Transverse colon (tissue), 4 donors: Measurements from ENCODE around the gene PKNOX1. TPM values are rescaled to one million over a fixed set of nuclear protein-coding genes. Genes with fewer than 3 reads are reported as not detected.

ENCODE experiments used
- DNase-seq: peaks from one replicate; pipeline ENCODE4 v3.0.0-alpha.2; 2019
- H3K27ac ChIP-seq, 4 donors: fragments of 200-600 bp; sonication (generic); 2 replicates each; pipeline ENCODE4 v1.5.1; 2016 to 2018; ENCODE audit warnings: inconsistent platforms in 4 of 4
- H3K27me3 ChIP-seq: fragments of 200-600 bp; sonication (generic); 2 replicates; pipeline ENCODE4 v1.5.1; 2017; ENCODE audit warnings: inconsistent platforms
- H3K36me3 ChIP-seq, 4 donors: fragments of 200-600 bp; sonication (generic); 2 replicates each; pipeline ENCODE4 v1.5.1; 2017 to 2019; ENCODE audit warnings: inconsistent platforms in 4 of 4
- H3K4me1 ChIP-seq, 4 donors: fragments of 200-600 bp; sonication (generic); 2 replicates each; pipeline ENCODE4 v1.5.1; 2017 to 2020; ENCODE audit warnings: inconsistent platforms in 4 of 4
- H3K4me3 ChIP-seq, 4 donors: fragments of 200-600 bp; sonication (generic); 1 replicate in 1 of 4; 2 replicates in 3 of 4; pipeline versions ENCODE4 v1.5.1 to v1.6.1; 2017 to 2019; ENCODE audit warnings: inconsistent platforms in 4 of 4
- H3K9me3 ChIP-seq, 2 donors: fragments of 200-600 bp; sonication (generic); 2 replicates each; pipeline ENCODE4 v1.5.1; 2017 to 2019; ENCODE audit warnings: inconsistent platforms in 2 of 2
- EP300 ChIP-seq: sonication (generic); formaldehyde crosslinking; IDR thresholded peaks from one replicate; pipeline ENCODE4 v1.6.1; 2017; ENCODE audit warnings: antibody characterized with exemption, low read depth
- POLR2A ChIP-seq: fragments of 450-650 bp; IDR thresholded peaks from one replicate; pipeline ENCODE4 v1.6.1; 2016; ENCODE audit warnings: antibody characterized with exemption, mild to moderate bottlenecking, moderate library complexity
- POLR2AphosphoS5 ChIP-seq, 3 donors: sonication (generic); formaldehyde crosslinking; IDR thresholded peaks; one replicate each; pipeline ENCODE4 v1.6.1; 2016; ENCODE audit warnings: antibody characterized with exemption in 3 of 3
- WGBS, 2 donors: methylation state at CpG; one replicate each; pipeline ENCODE4 v1.1.5; 2018; ENCODE audit warnings: low coverage in 1 of 2; 5-methylcytosine and 5-hydroxymethylcytosine counted together
- in situ Hi-C, 4 donors: fragments of 200-750 bp; cut with MboI; loops; one replicate each; pipeline versions ENCODE4 v1.15.0 to v1.15.1; 2017; ENCODE audit warnings: low sequenced_read_pairs in 3 of 4, low pct_ligation_motif_present in 1 of 4, low pct_unique_long_range_greater_than_20kb in 1 of 4
- intact Hi-C: fragments of 100-400 bp; cut with DNase I; formaldehyde crosslinking; loops from one replicate; pipeline ENCODE4 v1.15.1; 2023; ENCODE audit warnings: low total_unique reads
- total RNA-seq, 4 donors: library from RNA; depleted of rRNA; stranded (reverse); fragments of >200 nt; gene quantifications; one replicate each; pipeline ENCODE4 v1.1.0, GENCODE V29; 2016
- TF ChIP-seq, protein P1 (sequence below), 5 experiments: fragments of 200-600 bp in 3 of 5; fragments of 450-650 bp in 2 of 5; sonication (generic) in 3 of 5; IDR thresholded peaks; 1 replicate in 2 of 5; 2 replicates in 3 of 5; pipeline ENCODE4 v1.5.1; 2016 to 2017; ENCODE audit warnings: antibody characterized with exemption in 5 of 5, inconsistent platforms in 3 of 5, mild to moderate bottlenecking in 2 of 5, moderate library complexity in 1 of 5

PKNOX1 gene
- total RNA-seq, 4 donors from 2014 or later = 9.4 to 140 (median 25.1) TPM

- Histone ChIP-seq H3K9me3 (no peaks in the 10 kb centered on the region), H3K4me1 (no peaks in the 10 kb centered on the region), H3K36me3 (peaks cover 0 to 16% (median 6%) of the 10 kb centered on the region in 4 donors), H3K27ac (no peak overlapping the region), H3K27me3 (no peaks in the 10 kb centered on the region), H3K4me3 (no peak overlapping the region)
- intact Hi-C loops (no loop called here), in situ Hi-C loops (no loop called here)
- 89 to 93% methylated on average over 4 to 8 of the region's 8 CpGs for WGBS, 2 donors
- TF ChIP-seq POLR2A (no peak), POLR2AphosphoS5 (IDR thresholded peaks at IDR 0.05) (no peak), EP300 (no peak)
- TF ChIP-seq, protein P1, sequence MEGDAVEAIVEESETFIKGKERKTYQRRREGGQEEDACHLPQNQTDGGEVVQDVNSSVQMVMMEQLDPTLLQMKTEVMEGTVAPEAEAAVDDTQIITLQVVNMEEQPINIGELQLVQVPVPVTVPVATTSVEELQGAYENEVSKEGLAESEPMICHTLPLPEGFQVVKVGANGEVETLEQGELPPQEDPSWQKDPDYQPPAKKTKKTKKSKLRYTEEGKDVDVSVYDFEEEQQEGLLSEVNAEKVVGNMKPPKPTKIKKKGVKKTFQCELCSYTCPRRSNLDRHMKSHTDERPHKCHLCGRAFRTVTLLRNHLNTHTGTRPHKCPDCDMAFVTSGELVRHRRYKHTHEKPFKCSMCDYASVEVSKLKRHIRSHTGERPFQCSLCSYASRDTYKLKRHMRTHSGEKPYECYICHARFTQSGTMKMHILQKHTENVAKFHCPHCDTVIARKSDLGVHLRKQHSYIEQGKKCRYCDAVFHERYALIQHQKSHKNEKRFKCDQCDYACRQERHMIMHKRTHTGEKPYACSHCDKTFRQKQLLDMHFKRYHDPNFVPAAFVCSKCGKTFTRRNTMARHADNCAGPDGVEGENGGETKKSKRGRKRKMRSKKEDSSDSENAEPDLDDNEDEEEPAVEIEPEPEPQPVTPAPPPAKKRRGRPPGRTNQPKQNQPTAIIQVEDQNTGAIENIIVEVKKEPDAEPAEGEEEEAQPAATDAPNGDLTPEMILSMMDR (IDR thresholded peaks at IDR 0.05) = no peak
- no peak for DNase-seq
These were observed 48.8 kb downstream of the PKNOX1 start for GRCh38 chr21:43023175-43023574.

- TF ChIP-seq POLR2AphosphoS5 (IDR thresholded peaks at IDR 0.05) (no peak), POLR2A (no peak), EP300 (no peak)
- TF ChIP-seq, protein P1 (IDR thresholded peaks at IDR 0.05) = no peak
- in situ Hi-C loops = no loop called here
- DNase-seq = no peak
- H3K27me3 ChIP-seq = no peaks in the 10 kb centered on the region
- no peak overlapping the region for H3K4me3 ChIP-seq
- H3K9me3 ChIP-seq = no peaks in the 10 kb centered on the region
- no peak overlapping the region for H3K27ac ChIP-seq
- intact Hi-C loops = no loop called here
- no peaks in the 10 kb centered on the region for H3K4me1 ChIP-seq
- 89 to 91% methylated on average over 11 to 17 of the region's 17 CpGs for WGBS, 2 donors
- peaks cover 0 to 25% (median 10%) of the 10 kb centered on the region in 4 donors for H3K36me3 ChIP-seq
These were observed 50.2 kb downstream of the PKNOX1 start for GRCh38 chr21:43024439-43025136.

- Histone ChIP-seq H3K4me1 (no peaks in the 10 kb centered on the region), H3K4me3 (no peak overlapping the region), H3K36me3 (peaks cover 0 to 29% (median 14%) of the 10 kb centered on the region in 4 donors), H3K27me3 (no peaks in the 10 kb centered on the region), H3K9me3 (no peaks in the 10 kb centered on the region), H3K27ac (no peak overlapping the region)
- DNase-seq = no peak
- in situ Hi-C loops = no loop called here
- intact Hi-C loops = no loop called here
- TF ChIP-seq POLR2A (no peak), POLR2AphosphoS5 (IDR thresholded peaks at IDR 0.05) (no peak), EP300 (no peak)
- TF ChIP-seq, protein P1 (IDR thresholded peaks at IDR 0.05) = no peak
- 91 to 94% methylated on average over 6 of the region's 6 CpGs for WGBS, 2 donors
These were observed 51.3 kb downstream of the PKNOX1 start for GRCh38 chr21:43025636-43026180.

DNA sequence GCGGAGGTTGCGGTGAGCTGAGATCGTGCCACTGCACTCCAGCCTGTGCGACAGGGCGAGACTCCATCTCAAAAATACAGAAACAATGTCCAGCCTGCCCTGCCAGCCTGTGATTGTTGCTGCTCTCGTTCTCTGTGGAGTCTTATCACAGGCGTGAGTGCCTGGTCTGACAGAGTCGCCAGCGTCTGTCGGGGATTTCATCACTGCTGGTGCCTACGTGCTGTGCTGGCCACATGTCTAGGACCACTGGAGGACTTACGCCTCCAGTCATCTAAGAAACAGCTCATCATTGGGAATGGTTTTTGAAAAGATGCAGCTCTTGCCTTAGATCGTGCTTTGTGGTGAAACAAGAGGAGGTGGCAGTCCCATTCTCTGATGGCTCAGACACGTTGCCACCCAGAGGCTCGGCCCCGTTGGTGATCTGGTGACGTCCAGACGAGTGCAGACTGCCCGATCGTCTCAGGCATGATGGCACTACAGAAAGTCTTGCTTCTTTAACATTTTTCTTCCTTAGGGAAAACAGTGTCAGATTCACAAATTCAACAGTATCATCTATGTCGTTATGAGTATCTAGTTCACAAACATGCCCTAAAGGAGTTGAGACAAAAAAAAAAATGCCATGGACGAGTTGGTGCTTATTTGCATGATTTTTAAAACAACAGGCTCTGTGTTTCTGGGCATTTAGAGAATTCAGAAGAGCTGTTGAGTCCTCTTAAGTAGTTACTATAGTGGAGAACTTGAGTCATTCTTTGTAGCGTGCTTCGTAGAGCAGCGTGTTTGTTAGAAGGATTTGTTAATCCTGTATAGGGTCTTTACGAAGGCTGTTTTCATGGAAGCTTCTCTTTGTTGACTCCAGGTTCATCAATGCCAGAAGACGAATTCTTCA, 53.7 kb downstream of the PKNOX1 start:
- Histone ChIP-seq H3K36me3 (peaks cover 0 to 37% (median 19%) of the 10 kb centered on the region in 4 donors), H3K27ac (no peak overlapping the region), H3K4me3 (no peak overlapping the region), H3K27me3 (no peaks in the 10 kb centered on the region), H3K4me1 (no peaks in the 10 kb centered on the region), H3K9me3 (no peaks in the 10 kb centered on the region)
- no peak for DNase-seq
- TF ChIP-seq POLR2AphosphoS5 (IDR thresholded peaks at IDR 0.05) = no peak
- no peak for TF ChIP-seq EP300
- no peak for TF ChIP-seq POLR2A
- TF ChIP-seq, protein P1 (IDR thresholded peaks at IDR 0.05) = no peak
- intact Hi-C loops (no loop called here), in situ Hi-C loops (no loop called here)
- 92 to 94% methylated on average over 11 to 27 of the region's 27 CpGs for WGBS, 2 donors
